Mucosa of descending colon (tissue), 3 donors: ENCODE results near the gene C11orf91. TPM values are rescaled to one million over a fixed set of nuclear protein-coding genes. Genes with fewer than 3 reads are reported as not detected.

ENCODE experiments used
- ATAC-seq: fragments of 200-7000 bp; cut with Tn5 transposase; one replicate; pipeline ENCODE4 v1.9.1; 2020; ENCODE audit warnings: mild to moderate bottlenecking, moderate library complexity
- DNase-seq, 3 donors: peaks; one replicate each; pipeline ENCODE4 v3.0.0-alpha.2; 2020
- H3K36me3 ChIP-seq: fragments of 200-600 bp; one replicate; pipeline ENCODE4 v1.8.0; 2021; ENCODE audit warnings: low read depth, mild to moderate bottlenecking
- H3K4me1 ChIP-seq: fragments of 200-600 bp; one replicate; pipeline ENCODE4 v1.8.0; 2021; ENCODE audit warnings: low read depth, mild to moderate bottlenecking
- H3K4me3 ChIP-seq: fragments of 200-600 bp; one replicate; pipeline ENCODE4 v1.8.0; 2021; ENCODE audit warnings: mild to moderate bottlenecking
- H3K9me3 ChIP-seq: fragments of 200-600 bp; one replicate; pipeline ENCODE4 v1.8.0; 2021; ENCODE audit warnings: mild to moderate bottlenecking
- CTCF ChIP-seq: fragments of 200-600 bp; IDR thresholded peaks from one replicate; pipeline ENCODE4 v1.8.0; 2022; ENCODE audit warnings: antibody characterized with exemption, mild to moderate bottlenecking
- intact Hi-C, 2 donors: fragments of 100-400 bp; cut with DNase I in 1 of 2; cut with micrococcal nuclease in 1 of 2; formaldehyde crosslinking; loops; one replicate each; pipeline versions ENCODE4 v1.11.0 to v1.11.1; 2022; cut with DNase I, micrococcal nuclease
- total RNA-seq, 3 donors: library from RNA; stranded (reverse); fragmentation: NEBNext Ultra II Directional in 2 of 3; extraction: Animal tissue kit (Norgen Biotek cat#: 25700) in 2 of 3; gene quantifications; one replicate each; pipeline versions ENCODE4 v1.2.1 to v1.2.4, GENCODE V29; 2021 to 2023
- donor health status: DM: no; HTN: no; CAD: no; lungs with moderate emphysema.
- donor health status: DM: no; HTN: no; CAD: no.
- donor health status: DM: no; HTN: yes; CAD: no.

The C11orf91 gene
- total RNA-seq, 3 donors from 2014 or later: 0.51 to 0.70 (median 0.58) TPM

GRCh38 chr11:33669598-33670249, 30.9 kb downstream of the C11orf91 start:
- ATAC-seq (no peak), DNase-seq (no peak)
- intact Hi-C loops: no loop called here
- no peaks in the 10 kb centered on the region for H3K4me1 ChIP-seq
- no peaks in the 10 kb centered on the region for H3K36me3 ChIP-seq
- no peak overlapping the region for H3K4me3 ChIP-seq
- H3K9me3 ChIP-seq: no peaks in the 10 kb centered on the region
- TF ChIP-seq CTCF: no peak

DNA sequence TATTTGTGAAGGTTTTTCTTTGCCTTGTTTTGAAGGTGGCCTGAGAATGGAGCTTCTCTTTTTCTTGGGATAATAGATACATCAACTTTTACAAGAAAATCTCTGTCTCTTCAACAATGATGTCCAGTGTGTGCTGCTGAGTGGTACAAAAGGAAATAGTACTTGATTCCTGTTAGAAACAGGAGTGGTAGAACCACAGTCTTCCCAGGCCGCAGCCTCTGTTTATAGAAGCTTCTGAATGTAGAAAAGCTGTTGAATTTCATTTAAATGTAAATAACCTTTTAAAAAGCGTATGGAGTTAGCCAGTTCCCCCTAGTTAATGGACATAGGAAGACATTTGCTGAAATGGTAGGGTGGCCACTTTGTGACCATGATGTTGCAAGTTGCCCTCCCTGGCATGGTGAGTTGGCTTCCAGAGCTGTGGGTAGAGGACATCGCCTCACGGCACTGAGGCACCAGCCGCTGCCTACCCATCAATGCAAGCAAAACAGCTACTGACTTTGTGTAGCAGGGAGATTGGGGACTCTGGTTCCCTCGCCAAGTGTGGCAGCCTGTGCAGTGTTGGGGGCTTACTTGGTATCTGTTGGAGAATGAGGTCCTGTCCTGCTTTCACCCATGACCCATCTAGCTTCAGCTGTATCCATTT, 31.6 kb downstream of the C11orf91 start:
- no peak overlapping the region for H3K4me3 ChIP-seq
- DNase-seq (no peak), ATAC-seq (no peak)
- no peaks in the 10 kb centered on the region for H3K4me1 ChIP-seq
- no peaks in the 10 kb centered on the region for H3K36me3 ChIP-seq
- H3K9me3 ChIP-seq: no peaks in the 10 kb centered on the region
- intact Hi-C loops: no loop called here
- TF ChIP-seq CTCF: no peak

DNA sequence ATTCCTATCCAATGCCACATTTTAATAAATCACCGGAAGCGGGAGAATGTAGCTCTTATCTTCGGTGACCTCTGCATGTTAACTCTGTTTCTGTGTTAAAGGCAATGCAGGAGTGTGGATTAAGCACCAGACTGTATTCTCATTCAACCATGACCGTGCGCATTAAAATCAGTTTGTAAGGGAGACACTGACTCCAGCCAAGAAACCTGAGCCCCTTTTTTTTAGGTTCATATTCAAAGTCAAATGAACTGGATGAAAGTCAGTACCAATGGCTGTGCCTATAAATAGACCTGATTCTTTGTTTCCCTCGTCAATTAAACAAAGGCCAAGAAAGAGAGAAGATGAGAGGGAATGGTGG, 32.2 kb downstream of the C11orf91 start:
- Histone ChIP-seq H3K9me3 (no peaks in the 10 kb centered on the region), H3K36me3 (no peaks in the 10 kb centered on the region), H3K4me1 (no peaks in the 10 kb centered on the region), H3K4me3 (no peak overlapping the region)
- DNase-seq (no peak), ATAC-seq (no peak)
- intact Hi-C loops: no loop called here
- TF ChIP-seq CTCF: no peak

GRCh38 chr11:33667819-33668467, 32.7 kb downstream of the C11orf91 start:
- no peak for DNase-seq
- no peaks in the 10 kb centered on the region for H3K36me3 ChIP-seq
- intact Hi-C loops: no loop called here
- no peak overlapping the region for H3K4me3 ChIP-seq
- no peak for TF ChIP-seq CTCF
- no peaks in the 10 kb centered on the region for H3K9me3 ChIP-seq
- ATAC-seq: no peak
- no peaks in the 10 kb centered on the region for H3K4me1 ChIP-seq

GRCh38 chr11:33665350-33666106, 35.1 kb downstream of the C11orf91 start:
- Histone ChIP-seq H3K36me3 (no peaks in the 10 kb centered on the region), H3K4me3 (no peak overlapping the region), H3K4me1 (no peaks in the 10 kb centered on the region), H3K9me3 (no peaks in the 10 kb centered on the region)
- no peak for ATAC-seq
- no peak for TF ChIP-seq CTCF
- DNase-seq: no peak
- intact Hi-C loops: no loop called here
